HEK293 (cell line): ENCODE results near the gene THRA.
A peak's percentile ranks its signal among the peaks of the same experiment; 100 is the strongest.

ENCODE experiments used
- FEZF1 ChIP-seq: fragments of 450-650 bp; formaldehyde crosslinking; IDR thresholded peaks from 2 replicates; pipeline ENCODE4 v1.5.1; 2016; ENCODE audit warnings: missing biosample characterization, missing genetic modification characterization
- GLI4 ChIP-seq: fragments of 450-650 bp; formaldehyde crosslinking; IDR thresholded peaks from 2 replicates; pipeline ENCODE4 v1.5.1; 2016; ENCODE audit warnings: missing biosample characterization, missing genetic modification characterization
- GLIS1 ChIP-seq: fragments of 450-650 bp; formaldehyde crosslinking; IDR thresholded peaks from 2 replicates; pipeline ENCODE4 v1.5.1; 2016; ENCODE audit warnings: missing biosample characterization, missing genetic modification characterization
- GLIS2 ChIP-seq: fragments of 450-650 bp; formaldehyde crosslinking; IDR thresholded peaks from 2 replicates; pipeline ENCODE4 v1.5.1; 2016; ENCODE audit warnings: missing biosample characterization, missing genetic modification characterization
- HOXA7 ChIP-seq: sonication (generic); formaldehyde crosslinking; IDR thresholded peaks from 2 replicates; pipeline ENCODE4 v1.8.1; 2022; ENCODE audit warnings: missing genetic modification reagents, borderline replicate concordance
- KLF10 ChIP-seq: fragments of 450-650 bp; IDR thresholded peaks from 2 replicates; pipeline ENCODE4 v1.5.1; 2018; ENCODE audit warnings: missing biosample characterization, mild to moderate bottlenecking, missing genetic modification characterization
- KLF7 ChIP-seq: fragments of 450-650 bp; formaldehyde crosslinking; IDR thresholded peaks from 2 replicates; pipeline ENCODE4 v1.5.1; 2016; ENCODE audit warnings: missing biosample characterization, missing genetic modification characterization, borderline replicate concordance
- KLF9 ChIP-seq: fragments of 450-650 bp; formaldehyde crosslinking; IDR thresholded peaks from 2 replicates; pipeline ENCODE4 v1.5.1; 2016; ENCODE audit warnings: missing biosample characterization, missing genetic modification characterization, low read depth
- PRDM1 ChIP-seq: fragments of 450-650 bp; formaldehyde crosslinking; IDR thresholded peaks from 2 replicates; pipeline ENCODE4; 2016; ENCODE audit warnings: missing biosample characterization, missing genetic modification characterization
- SP3 ChIP-seq: fragments of 450-650 bp; formaldehyde crosslinking; IDR thresholded peaks from 2 replicates; pipeline ENCODE4 v1.5.1; 2016; ENCODE audit warnings: missing biosample characterization, missing genetic modification characterization
- SP7 ChIP-seq: fragments of 450-650 bp; formaldehyde crosslinking; IDR thresholded peaks from 2 replicates; pipeline ENCODE4 v1.5.1; 2016; ENCODE audit warnings: missing biosample characterization, missing genetic modification characterization
- YY1 ChIP-seq: fragments of 450-650 bp; formaldehyde crosslinking; IDR thresholded peaks from 2 replicates; pipeline ENCODE4 v1.5.1; 2018; ENCODE audit warnings: missing biosample characterization, missing genetic modification characterization
- ZBTB10 ChIP-seq: fragments of 450-650 bp; formaldehyde crosslinking; IDR thresholded peaks from 2 replicates; pipeline ENCODE4 v1.5.1; 2016; ENCODE audit warnings: missing biosample characterization, missing genetic modification characterization
- ZBTB17 ChIP-seq: fragments of 450-650 bp; formaldehyde crosslinking; IDR thresholded peaks from 2 replicates; pipeline ENCODE4 v1.5.1; 2016; ENCODE audit warnings: missing biosample characterization, missing genetic modification characterization
- ZBTB21 ChIP-seq: fragments of 450-650 bp; formaldehyde crosslinking; IDR thresholded peaks from 2 replicates; pipeline ENCODE4 v1.5.1; 2017; ENCODE audit warnings: missing biosample characterization, missing genetic modification characterization
- ZBTB48 ChIP-seq: fragments of 450-650 bp; formaldehyde crosslinking; IDR thresholded peaks from 2 replicates; pipeline ENCODE4 v1.5.1; 2016; ENCODE audit warnings: missing biosample characterization, missing genetic modification characterization
- ZBTB8A ChIP-seq: fragments of 450-650 bp; formaldehyde crosslinking; IDR thresholded peaks from 2 replicates; pipeline ENCODE4 v1.5.1; 2016; ENCODE audit warnings: missing biosample characterization, missing genetic modification characterization
- ZNF132 ChIP-seq: fragments of 450-650 bp; formaldehyde crosslinking; IDR thresholded peaks from 2 replicates; pipeline ENCODE4 v1.5.1; 2017; ENCODE audit warnings: missing biosample characterization, missing genetic modification characterization, borderline replicate concordance
- ZNF157 ChIP-seq: fragments of 450-650 bp; formaldehyde crosslinking; IDR thresholded peaks from 2 replicates; pipeline ENCODE4 v1.5.1; 2016; ENCODE audit warnings: missing biosample characterization, missing genetic modification characterization
- ZNF19 ChIP-seq: fragments of 450-650 bp; formaldehyde crosslinking; IDR thresholded peaks from 2 replicates; pipeline ENCODE4; 2016; ENCODE audit warnings: missing biosample characterization, missing genetic modification characterization, low read depth
- ZNF324 ChIP-seq: fragments of 450-650 bp; formaldehyde crosslinking; IDR thresholded peaks from 2 replicates; pipeline ENCODE4 v1.5.1; 2016; ENCODE audit warnings: missing biosample characterization, missing genetic modification characterization
- ZNF341 ChIP-seq: fragments of 450-650 bp; formaldehyde crosslinking; IDR thresholded peaks from 2 replicates; pipeline ENCODE4; 2016; ENCODE audit warnings: low read depth, missing biosample characterization, missing genetic modification characterization
- ZNF433 ChIP-seq: fragments of 450-650 bp; formaldehyde crosslinking; IDR thresholded peaks from 2 replicates; pipeline ENCODE4 v1.5.1; 2016; ENCODE audit warnings: missing biosample characterization, missing genetic modification characterization, low read depth
- ZNF473 ChIP-seq: fragments of 450-650 bp; formaldehyde crosslinking; IDR thresholded peaks from 2 replicates; pipeline ENCODE4 v1.5.1; 2017; ENCODE audit warnings: missing biosample characterization, missing genetic modification characterization
- ZNF510 ChIP-seq: fragments of 450-650 bp; formaldehyde crosslinking; IDR thresholded peaks from 2 replicates; pipeline ENCODE4 v1.5.1; 2018; ENCODE audit warnings: mild to moderate bottlenecking, missing genetic modification characterization, missing biosample characterization; ENCODE audit not compliant: insufficient replicate concordance
- ZNF548 ChIP-seq: fragments of 450-650 bp; formaldehyde crosslinking; IDR thresholded peaks from 2 replicates; pipeline ENCODE4 v1.5.1; 2016; ENCODE audit warnings: missing biosample characterization, missing genetic modification characterization
- ZNF561 ChIP-seq: fragments of 450-650 bp; IDR thresholded peaks from 2 replicates; pipeline ENCODE4 v1.5.1; 2018; ENCODE audit warnings: missing biosample characterization, missing genetic modification characterization, borderline replicate concordance
- ZNF596 ChIP-seq: fragments of 450-650 bp; IDR thresholded peaks from 2 replicates; pipeline ENCODE4 v1.5.0; 2018; ENCODE audit warnings: missing biosample characterization, mild to moderate bottlenecking, missing genetic modification characterization, moderate library complexity
- ZNF664 ChIP-seq: fragments of 450-650 bp; formaldehyde crosslinking; IDR thresholded peaks from 2 replicates; pipeline ENCODE4 v1.5.1; 2016; ENCODE audit warnings: missing biosample characterization, missing genetic modification characterization
- ZNF701 ChIP-seq: fragments of 450-650 bp; formaldehyde crosslinking; IDR thresholded peaks from 2 replicates; pipeline ENCODE4 v1.5.1; 2016; ENCODE audit warnings: missing biosample characterization, missing genetic modification characterization
- ZNF76 ChIP-seq: fragments of 450-650 bp; formaldehyde crosslinking; IDR thresholded peaks from 2 replicates; pipeline ENCODE4; 2016; ENCODE audit warnings: low read depth, missing biosample characterization, missing genetic modification characterization, borderline replicate concordance
- ZNF830 ChIP-seq: fragments of 450-650 bp; IDR thresholded peaks from 2 replicates; pipeline ENCODE4 v1.5.0; 2018; ENCODE audit warnings: missing biosample characterization, missing genetic modification characterization, low read depth, mild to moderate bottlenecking, moderate library complexity
- TF ChIP-seq, protein P1 (sequence below): fragments of 450-650 bp; formaldehyde crosslinking; IDR thresholded peaks from 2 replicates; pipeline ENCODE4 v1.5.1; 2016; ENCODE audit warnings: missing biosample characterization, missing genetic modification characterization
- TF ChIP-seq, protein P2 (sequence below): fragments of 450-650 bp; formaldehyde crosslinking; IDR thresholded peaks from 2 replicates; pipeline ENCODE4 v1.5.1; 2016; ENCODE audit warnings: missing biosample characterization, missing genetic modification characterization

Gene THRA

DNA sequence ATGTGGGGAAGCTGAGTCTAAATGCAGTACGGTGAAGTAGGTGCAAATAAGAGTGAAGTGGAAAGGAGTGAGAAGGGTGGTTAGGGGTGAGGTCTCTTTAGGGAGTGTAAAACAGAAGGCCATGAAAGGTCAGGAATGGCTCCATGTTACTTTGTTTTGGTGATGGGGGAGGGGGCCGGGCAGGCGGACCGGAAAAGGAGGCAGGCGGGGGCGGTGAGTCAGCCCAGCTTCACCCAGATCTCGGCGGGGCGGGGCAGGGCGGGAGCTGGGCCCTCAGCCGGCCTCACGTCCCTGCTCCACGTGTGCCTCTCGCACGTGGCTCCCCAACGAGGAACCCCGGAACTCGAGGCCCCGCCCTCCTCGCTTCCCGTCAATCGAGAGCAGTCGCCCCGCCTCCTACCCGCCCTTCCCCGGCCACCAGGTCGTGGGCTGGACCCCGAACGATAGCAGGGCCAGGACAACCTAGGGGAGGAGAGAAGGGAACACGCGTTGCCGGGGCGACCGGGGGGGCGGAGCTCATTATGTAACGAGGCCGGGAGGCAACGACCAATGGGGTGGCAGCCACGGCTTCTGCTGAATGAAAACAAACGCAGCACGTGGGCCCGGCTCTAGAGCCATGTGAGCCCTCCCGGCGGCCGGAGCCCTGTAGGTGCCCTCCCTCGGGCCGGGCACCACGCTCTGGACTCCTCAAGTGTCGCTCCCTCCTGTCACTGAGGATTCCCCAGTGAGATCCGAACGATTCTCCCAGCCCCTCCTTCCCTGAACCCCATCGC is 36.3 kb downstream of the THRA start (continued):
- 0 out of 2 replicates have a peak, but pooled peaks have one; percentile 22 for TF ChIP-seq ZBTB17 (tag by site-specific recombination)
- no peak for TF ChIP-seq ZNF596 (tag by site-specific recombination)
- TF ChIP-seq ZNF19 = no peak
- TF ChIP-seq, protein P1, sequence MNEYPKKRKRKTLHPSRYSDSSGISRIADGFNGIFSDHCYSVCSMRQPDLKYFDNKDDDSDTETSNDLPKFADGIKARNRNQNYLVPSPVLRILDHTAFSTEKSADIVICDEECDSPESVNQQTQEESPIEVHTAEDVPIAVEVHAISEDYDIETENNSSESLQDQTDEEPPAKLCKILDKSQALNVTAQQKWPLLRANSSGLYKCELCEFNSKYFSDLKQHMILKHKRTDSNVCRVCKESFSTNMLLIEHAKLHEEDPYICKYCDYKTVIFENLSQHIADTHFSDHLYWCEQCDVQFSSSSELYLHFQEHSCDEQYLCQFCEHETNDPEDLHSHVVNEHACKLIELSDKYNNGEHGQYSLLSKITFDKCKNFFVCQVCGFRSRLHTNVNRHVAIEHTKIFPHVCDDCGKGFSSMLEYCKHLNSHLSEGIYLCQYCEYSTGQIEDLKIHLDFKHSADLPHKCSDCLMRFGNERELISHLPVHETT (tag by site-specific recombination) = peak; percentile 74
- peak; percentile 70 for TF ChIP-seq KLF7 (tag by site-specific recombination)
- TF ChIP-seq ZBTB21 = no peak
- TF ChIP-seq ZNF157 = no peak
- TF ChIP-seq GLI4 (tag by site-specific recombination) = peak; percentile 66; the same call in 1 of the 2 replicates
- peak; percentile 82 for TF ChIP-seq KLF10
- TF ChIP-seq PRDM1 (tag by site-specific recombination) = peak; percentile 48; the same call in 1 of the 2 replicates
- TF ChIP-seq SP7 = peak; percentile 77
- TF ChIP-seq FEZF1 (tag by site-specific recombination) = no peak
- 0 out of 2 replicates have a peak, but pooled peaks have one; percentile 58 for TF ChIP-seq ZNF324 (tag by site-specific recombination)
- peak; percentile 91 for TF ChIP-seq ZBTB48
- peak; percentile 58; the same call in 1 of the 2 replicates for TF ChIP-seq ZNF76 (tag by site-specific recombination)
- no peak for TF ChIP-seq ZNF473 (tag by site-specific recombination)
- TF ChIP-seq ZBTB8A (tag by site-specific recombination) = peak; percentile 73
- TF ChIP-seq ZBTB10 = peak; percentile 73; the same call in 1 of the 2 replicates
- TF ChIP-seq HOXA7 (CRISPR knock-in tag) = no peak
- TF ChIP-seq YY1 (tag by site-specific recombination) = no peak
- TF ChIP-seq ZNF664 = no peak
- no peak for TF ChIP-seq ZNF701 (tag by site-specific recombination)
- TF ChIP-seq, protein P2, sequence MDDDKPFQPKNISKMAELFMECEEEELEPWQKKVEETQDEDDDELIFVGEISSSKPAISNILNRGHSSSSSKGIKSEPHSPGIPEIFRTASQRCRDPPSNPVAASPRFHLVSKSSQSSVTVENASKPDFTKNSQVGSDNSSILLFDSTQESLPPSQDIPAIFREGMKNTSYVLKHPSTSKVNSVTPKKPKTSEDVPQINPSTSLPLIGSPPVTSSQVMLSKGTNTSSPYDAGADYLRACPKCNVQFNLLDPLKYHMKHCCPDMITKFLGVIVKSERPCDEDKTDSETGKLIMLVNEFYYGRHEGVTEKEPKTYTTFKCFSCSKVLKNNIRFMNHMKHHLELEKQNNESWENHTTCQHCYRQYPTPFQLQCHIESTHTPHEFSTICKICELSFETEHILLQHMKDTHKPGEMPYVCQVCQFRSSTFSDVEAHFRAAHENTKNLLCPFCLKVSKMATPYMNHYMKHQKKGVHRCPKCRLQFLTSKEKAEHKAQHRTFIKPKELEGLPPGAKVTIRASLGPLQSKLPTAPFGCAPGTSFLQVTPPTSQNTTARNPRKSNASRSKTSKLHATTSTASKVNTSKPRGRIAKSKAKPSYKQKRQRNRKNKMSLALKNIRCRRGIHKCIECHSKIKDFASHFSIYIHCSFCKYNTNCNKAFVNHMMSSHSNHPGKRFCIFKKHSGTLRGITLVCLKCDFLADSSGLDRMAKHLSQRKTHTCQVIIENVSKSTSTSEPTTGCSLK (tag by site-specific recombination) = no peak
- peak; percentile 90 for TF ChIP-seq KLF9 (tag by site-specific recombination)
- no peak for TF ChIP-seq ZNF510
- no peak for TF ChIP-seq ZNF433
- peak; percentile 53; the same call in 1 of the 2 replicates for TF ChIP-seq GLIS1 (tag by site-specific recombination)
- TF ChIP-seq ZNF561 (tag by site-specific recombination) = no peak
- TF ChIP-seq ZNF341 (tag by site-specific recombination) = peak; percentile 52; the same call in 1 of the 2 replicates
- TF ChIP-seq ZNF132 (tag by site-specific recombination) = no peak
- TF ChIP-seq SP3 (tag by site-specific recombination) = peak; percentile 95
- no peak for TF ChIP-seq ZNF830 (tag by site-specific recombination)
- peak; percentile 96 for TF ChIP-seq GLIS2 (tag by site-specific recombination)
- TF ChIP-seq ZNF548 = no peak
